Naive B cell (primary cell): Measurements from ENCODE around the gene NOL7. TPM values are rescaled to one million over a fixed set of nuclear protein-coding genes. Genes with fewer than 3 reads are reported as not detected.
A peak's percentile ranks its signal among the peaks of the same experiment; 100 is the strongest.

Experiments
- ATAC-seq, 2 donors: fragments of 150-1000 bp; cut with Tn5 transposase; 2 replicates each; pipeline ENCODE4 v1.10.0; 2021; ENCODE audit warnings: low read depth in 2 of 2, mild to moderate bottlenecking in 2 of 2, moderate library complexity in 2 of 2
- DNase-seq: peaks from one replicate; pipeline ENCODE4 v3.0.0; 2022
- H3K27ac Mint-ChIP-seq, 6 donors: one replicate each; pipeline ENCODE4 v1.8.0; 2020 to 2022; ENCODE audit warnings: mild to moderate bottlenecking in 6 of 6, mixed read lengths in 6 of 6, moderate library complexity in 5 of 6, inconsistent platforms in 2 of 6
- H3K27me3 Mint-ChIP-seq, 3 donors: one replicate each; pipeline ENCODE4 v1.8.0; 2021 to 2022; ENCODE audit warnings: mixed read lengths in 3 of 3, mild to moderate bottlenecking in 1 of 3
- H3K36me3 Mint-ChIP-seq, 2 donors: one replicate each; pipeline ENCODE4 v1.8.0; 2020 to 2022; ENCODE audit warnings: mixed read lengths in 2 of 2, inconsistent platforms in 1 of 2, mild to moderate bottlenecking in 1 of 2
- H3K4me1 Mint-ChIP-seq, 3 donors: one replicate each; pipeline ENCODE4 v1.8.0; 2020 to 2022; ENCODE audit warnings: mixed read lengths in 3 of 3, inconsistent platforms in 1 of 3, mild to moderate bottlenecking in 1 of 3, moderate library complexity in 1 of 3
- H3K4me3 Mint-ChIP-seq, 8 donors: one replicate each; pipeline ENCODE4 v1.8.0; 2020 to 2022; ENCODE audit warnings: mild to moderate bottlenecking in 8 of 8, mixed read lengths in 8 of 8, moderate library complexity in 8 of 8, inconsistent platforms in 2 of 8
- H3K9me3 Mint-ChIP-seq, 7 donors: one replicate each; pipeline ENCODE4 v1.8.0; 2020 to 2022; ENCODE audit warnings: mixed read lengths in 7 of 7, mild to moderate bottlenecking in 5 of 7, inconsistent platforms in 2 of 7, moderate library complexity in 1 of 7
- polyA plus RNA-seq, 6 donors: library from polyadenylated mRNA; unstranded; fragments of 300-500 nt; fragmentation: Illumina TruSeq; gene quantifications; one replicate each; pipeline ENCODE4 v1.2.3, GENCODE V29; 2021; ENCODE audit warnings: low read depth in 6 of 6

Gene NOL7
- polyA plus RNA-seq, 6 donors from 2014 or later: 82.8 to 127 (median 118) TPM

DNA sequence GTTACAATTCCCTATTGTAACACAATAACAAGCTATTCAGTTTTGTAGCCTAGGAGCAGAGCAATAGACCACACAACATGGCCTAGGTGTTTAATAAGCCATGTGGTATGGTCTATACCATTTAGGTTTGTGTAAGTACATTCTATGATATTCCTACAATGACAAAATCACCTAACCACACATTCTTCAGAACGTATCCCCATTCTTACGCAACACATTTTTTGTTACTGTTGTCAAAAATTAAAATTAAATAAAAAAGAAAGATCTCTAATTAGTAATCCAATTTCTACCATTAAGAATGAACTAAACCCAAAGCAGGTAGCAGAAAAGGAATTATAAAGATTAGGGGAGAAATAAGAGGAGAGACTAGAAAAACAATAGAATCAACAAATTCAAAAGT is 52.5 kb downstream of the NOL7 start:
- peaks cover 0 to 4% of the 10 kb centered on the region in 2 donors for H3K36me3 Mint-ChIP-seq
- ATAC-seq (no peak), DNase-seq (no peak)
- H3K9me3 Mint-ChIP-seq: peaks cover 0 to 5% (median 0%) of the 10 kb centered on the region in 7 donors
- no peaks in the 10 kb centered on the region for H3K27me3 Mint-ChIP-seq
- H3K27ac Mint-ChIP-seq: peak overlapping the region in 1 of 6 donors; percentile 22
- no peak overlapping the region for H3K4me3 Mint-ChIP-seq
- H3K4me1 Mint-ChIP-seq: peaks cover 56 to 73% (median 64%) of the 10 kb centered on the region in 3 donors

DNA sequence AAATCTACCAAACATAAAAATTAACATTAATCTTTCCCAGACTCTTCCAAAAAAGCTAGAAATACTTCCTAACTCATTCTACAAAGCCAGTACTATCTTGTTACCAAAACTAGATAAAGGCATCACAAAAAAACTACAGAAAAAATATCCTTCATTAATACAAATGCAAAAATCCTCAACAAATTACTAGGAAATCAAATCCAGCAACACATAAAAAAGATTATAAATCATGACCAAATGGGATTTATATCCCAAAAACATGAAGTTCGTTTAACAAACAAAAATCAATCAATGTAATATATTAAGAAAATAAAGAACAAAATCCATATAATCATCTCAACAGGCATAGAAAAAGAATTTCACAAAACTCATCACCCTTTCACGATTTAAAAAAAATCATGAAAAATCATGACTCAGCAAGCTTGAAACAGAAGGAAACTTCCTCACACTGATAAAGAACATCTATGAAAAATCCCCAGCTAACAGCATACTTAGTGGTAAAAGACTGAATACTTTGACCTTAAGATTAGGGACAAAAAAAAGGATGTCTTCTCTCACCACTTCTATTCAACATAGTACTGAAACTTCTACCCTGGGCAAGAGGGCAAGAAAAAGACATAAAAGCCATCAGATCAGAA is 53.3 kb downstream of the NOL7 start:
- Mint-ChIP-seq H3K27ac (peak overlapping the region in 1 of 6 donors; percentile 17), H3K27me3 (no peaks in the 10 kb centered on the region), H3K9me3 (peaks cover 0 to 5% (median 0%) of the 10 kb centered on the region in 7 donors), H3K4me1 (peaks cover 58 to 73% (median 64%) of the 10 kb centered on the region in 3 donors), H3K4me3 (no peak overlapping the region), H3K36me3 (peaks cover 0 to 4% of the 10 kb centered on the region in 2 donors)
- ATAC-seq (no peak), DNase-seq (no peak)

DNA sequence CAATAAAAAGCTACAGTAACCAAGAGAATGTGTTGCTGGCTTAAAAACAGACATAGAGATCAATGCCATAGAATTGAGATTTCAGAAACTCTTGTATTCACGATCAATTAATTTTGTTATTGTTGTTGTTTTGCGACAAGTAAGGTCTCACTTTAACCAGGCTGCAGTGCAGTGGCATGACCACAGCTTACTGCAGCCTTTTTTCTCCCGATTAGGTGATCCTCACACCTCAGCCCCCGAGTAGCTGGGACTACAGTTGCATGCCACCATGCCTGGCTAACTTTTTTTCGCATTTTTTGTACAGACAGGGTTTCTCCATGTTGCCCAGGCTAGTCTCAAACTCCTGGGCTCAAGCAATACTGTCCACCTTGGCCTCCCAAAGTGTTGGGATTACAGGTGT is 54.3 kb downstream of the NOL7 start:
- no peak overlapping the region for H3K4me3 Mint-ChIP-seq
- DNase-seq (no peak), ATAC-seq (no peak)
- peak overlapping the region in 1 of 6 donors; percentile 49 for H3K27ac Mint-ChIP-seq
- peaks cover 2 to 5% of the 10 kb centered on the region in 2 donors for H3K36me3 Mint-ChIP-seq
- no peaks in the 10 kb centered on the region for H3K27me3 Mint-ChIP-seq
- H3K9me3 Mint-ChIP-seq: peaks cover 0 to 7% (median 4%) of the 10 kb centered on the region in 7 donors
- H3K4me1 Mint-ChIP-seq: peaks cover 50 to 75% (median 60%) of the 10 kb centered on the region in 3 donors

Other genes starting within 250 kb of the NOL7 start
- gene GFOD1, start 127.7 kb upstream of the NOL7 start, polyA plus RNA-seq: 10 to 100 TPM in 1 of 6 donors, 1 to 10 TPM in 5; 2.9 to 10.7 (median 5.4) TPM
- 10 to 100 TPM; 10.4 to 14.7 (median 11.5) TPM for gene SIRT5, start 40.7 kb upstream of the NOL7 start, polyA plus RNA-seq
- 1 to 10 TPM; 2.2 to 5.0 (median 3.3) TPM for gene RANBP9, start 96.5 kb downstream of the NOL7 start, polyA plus RNA-seq
- gene MCUR1, start 199.2 kb downstream of the NOL7 start, polyA plus RNA-seq: 10 to 100 TPM in 3 of 6 donors, 1 to 10 TPM in 3; 5.4 to 11.5 (median 9.8) TPM